Skeletal muscle cell (primary cell): Measurements from ENCODE around the gene LRG1.
"Not testable (repeated sequence)": the region's sequence is repeated elsewhere in the genome, so short reads cannot be mapped to it uniquely, and the experiment has no call there.

Experiments used
- DNase-seq: peaks from one replicate; pipeline ENCODE4 v3.0.0-alpha.2; 2010; ENCODE audit warnings: low read depth
- H3K4me3 ChIP-seq: 2 replicates; pipeline ENCODE4 v1.5.1; 2011; ENCODE audit warnings: low read depth, mild to moderate bottlenecking, control low read depth, low read length, moderate library complexity

Gene LRG1

DNA sequence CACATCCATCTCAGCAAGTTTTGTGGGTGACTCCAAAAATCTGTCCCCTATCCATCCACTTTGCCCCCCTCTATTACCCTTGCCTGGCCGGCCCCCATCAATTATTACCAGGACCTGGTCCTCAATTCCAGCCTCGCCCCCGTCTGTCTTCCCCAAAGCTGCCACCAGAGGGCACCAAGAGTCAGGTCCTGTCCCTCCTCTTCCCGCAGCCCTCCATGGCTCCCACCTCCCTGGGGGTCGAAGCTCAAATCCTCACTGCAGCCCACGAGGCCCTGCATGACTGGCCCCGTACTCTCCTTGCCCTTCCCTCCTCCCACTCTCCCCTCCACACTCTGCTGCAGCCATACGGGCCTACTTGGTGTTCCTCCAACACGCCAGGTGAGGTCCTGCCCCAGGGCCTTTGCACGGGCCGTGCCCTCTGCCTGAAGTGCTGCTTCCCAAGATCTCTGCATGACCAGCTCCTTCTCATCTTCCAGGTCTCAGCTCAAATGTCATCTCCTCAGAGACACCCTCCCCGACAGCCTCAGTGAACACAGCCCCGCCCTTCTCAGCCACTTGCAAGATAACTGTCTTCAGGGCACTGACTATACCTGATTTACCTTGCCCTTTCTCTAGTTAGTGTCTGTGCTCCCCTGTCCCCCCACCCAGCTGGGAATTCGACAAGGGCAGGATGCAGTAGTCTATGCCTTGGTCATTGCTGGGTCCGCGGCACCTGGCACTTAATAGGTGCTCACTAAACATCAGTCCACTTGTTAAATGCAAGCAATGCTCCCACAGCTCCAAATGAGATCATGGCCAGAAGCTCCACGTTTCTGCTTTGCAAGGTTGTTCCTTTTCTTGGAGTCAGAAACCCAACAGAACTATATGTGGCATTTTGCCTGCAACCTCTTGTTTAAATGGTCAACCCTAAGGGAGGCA, 36.4 kb upstream of the LRG1 start:
- no peak overlapping the region for H3K4me3 ChIP-seq
- DNase-seq = no peak

DNA sequence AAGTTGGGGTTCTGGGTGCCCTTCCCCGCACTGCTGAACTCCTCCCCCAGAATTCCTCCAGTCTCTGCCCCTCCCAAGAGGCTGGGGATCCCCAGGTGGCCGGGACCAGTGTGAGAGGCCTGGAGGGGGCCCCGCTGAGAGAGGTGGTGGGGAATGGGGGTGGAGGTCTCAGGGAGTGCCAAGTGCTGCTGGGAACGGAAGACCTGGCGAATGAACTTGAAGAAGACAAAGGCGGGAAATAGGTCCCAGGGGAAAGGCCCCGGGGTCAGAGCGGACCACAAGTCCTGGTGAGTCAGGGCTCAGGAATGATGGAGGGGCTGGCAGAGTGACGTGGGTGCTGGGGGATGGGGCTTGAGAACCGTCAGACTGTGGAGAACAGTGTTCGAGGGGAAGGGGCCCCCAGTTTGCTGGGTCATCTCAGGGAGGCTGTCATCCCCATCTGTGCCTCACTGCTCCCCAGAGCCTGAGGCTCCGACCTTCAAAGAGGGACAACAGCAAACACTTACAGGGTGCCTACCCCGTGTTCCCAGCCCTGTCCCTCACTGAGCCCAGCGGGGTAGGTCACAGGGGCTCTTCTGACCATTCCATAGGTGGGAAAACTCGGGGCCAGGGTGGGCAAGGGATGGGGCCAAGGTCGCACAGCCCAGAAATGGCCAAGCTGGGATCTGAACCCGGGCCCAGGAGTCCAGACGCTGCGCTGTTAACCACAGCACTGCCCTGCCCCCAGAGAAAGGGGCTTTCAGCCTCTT, 35.6 kb upstream of the LRG1 start:
- peak; percentile 98 for DNase-seq
- no peak overlapping the region for H3K4me3 ChIP-seq

DNA sequence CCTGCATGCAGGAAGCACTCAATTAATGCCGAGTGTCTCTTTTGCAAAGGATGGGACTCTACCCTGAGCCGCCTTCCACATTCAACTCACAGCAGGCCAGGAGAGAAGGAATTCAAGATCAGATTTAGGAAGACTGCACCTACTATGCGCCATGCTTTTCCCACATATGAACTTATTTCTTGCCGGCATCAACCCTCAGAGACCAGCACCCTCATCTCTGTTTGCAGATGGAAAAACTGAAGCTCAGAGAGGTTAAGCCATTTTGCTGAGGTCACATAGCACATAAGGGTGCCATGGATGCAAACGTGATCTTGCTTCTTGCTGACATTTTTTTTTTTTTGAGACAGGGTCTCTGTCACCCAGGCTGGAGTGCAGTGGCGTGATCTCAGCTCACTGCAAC, 33.8 kb upstream of the LRG1 start:
- no peak for DNase-seq
- H3K4me3 ChIP-seq = no peak overlapping the region

DNA sequence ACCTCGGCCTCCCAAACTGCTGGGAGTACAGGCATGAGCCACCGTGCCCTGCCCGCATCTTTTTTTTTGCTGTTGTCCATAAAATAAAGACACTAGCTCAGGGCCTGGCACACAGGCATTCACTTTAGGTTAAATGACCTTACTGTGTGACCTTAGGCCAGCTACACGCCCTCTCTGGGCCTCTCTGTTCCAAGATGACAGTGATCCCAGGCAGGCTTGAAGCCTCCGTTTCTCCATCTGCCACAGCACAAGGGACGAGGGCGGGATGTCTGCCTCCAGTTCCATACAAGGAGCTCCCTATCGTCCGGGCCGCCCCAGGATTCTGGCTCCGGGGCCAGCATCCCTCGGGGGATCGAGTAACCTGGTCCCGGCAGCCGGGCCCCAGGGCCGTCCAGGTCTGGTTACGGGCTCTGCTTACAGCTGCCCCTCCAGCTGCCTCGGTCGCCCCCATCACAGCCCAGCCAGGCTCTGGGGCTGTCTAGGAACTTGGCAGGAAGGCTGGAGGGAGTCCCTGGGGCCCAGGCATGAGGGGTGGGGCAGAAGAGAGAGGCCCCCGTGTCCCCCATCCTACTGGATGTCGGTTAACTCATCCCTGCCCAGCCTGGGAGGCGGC, 31.6 kb upstream of the LRG1 start:
- no peak overlapping the region for H3K4me3 ChIP-seq
- DNase-seq = no peak

DNA sequence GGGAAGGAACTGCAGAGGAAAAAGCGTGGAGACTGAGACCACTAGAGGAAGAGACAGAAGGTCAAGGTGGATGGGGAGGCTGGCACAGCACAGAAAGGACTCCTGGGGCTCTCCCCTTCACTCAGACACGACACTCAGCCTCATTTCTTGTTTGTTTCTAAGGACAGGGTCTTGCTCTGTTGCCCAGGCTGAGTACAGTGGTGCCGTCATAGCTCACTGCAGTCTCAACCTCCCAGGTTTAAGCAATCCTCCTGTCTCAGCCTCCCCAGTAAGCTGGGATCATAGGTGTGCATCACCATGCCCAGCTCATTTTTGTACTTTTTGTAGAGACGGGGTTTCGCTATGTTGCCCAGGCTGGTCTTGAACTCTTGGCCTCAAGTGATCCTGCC, 31.1 kb upstream of the LRG1 start:
- H3K4me3 ChIP-seq = no peak overlapping the region
- DNase-seq = no peak

DNA sequence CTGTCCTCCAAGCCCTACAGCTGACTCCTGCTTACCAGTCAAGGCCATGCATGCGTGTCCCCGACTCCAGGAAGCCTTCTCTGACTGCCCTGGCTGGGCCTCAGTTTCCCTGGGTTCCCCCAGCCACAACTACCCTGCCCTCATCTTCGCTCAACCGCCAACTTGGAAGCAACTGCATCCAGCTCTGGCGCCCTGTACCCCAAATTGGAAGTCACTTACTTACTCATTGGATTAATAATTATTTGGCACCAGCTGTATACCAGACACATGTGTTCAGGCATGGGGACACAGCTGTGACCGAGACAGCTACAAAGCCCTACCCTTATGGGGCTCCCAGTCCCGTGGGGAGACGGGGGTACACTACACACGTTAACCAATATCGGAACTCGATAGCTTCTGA, 30.6 kb upstream of the LRG1 start:
- no peak overlapping the region for H3K4me3 ChIP-seq
- DNase-seq = no peak

DNA sequence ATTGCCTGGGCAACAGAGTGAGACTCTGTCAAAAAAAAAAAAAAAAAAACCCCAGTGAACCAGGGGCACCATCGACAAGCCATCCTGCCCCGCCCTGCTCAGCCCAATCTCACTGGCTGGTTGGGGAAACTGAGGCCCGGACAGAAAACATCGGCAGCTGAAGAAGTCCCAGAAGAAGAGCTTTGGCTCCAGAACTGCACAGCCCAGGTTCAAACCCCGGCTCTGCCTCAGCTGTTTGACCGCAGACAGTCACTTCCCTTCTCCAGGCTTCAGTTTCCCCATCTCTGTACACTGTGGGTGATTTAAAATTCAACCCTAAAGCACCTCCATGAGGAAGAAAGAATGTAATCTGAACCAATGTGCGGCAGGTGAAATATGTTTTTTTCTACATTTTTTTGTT, 29.1 kb upstream of the LRG1 start:
- DNase-seq = no peak
- no peak overlapping the region for H3K4me3 ChIP-seq

DNA sequence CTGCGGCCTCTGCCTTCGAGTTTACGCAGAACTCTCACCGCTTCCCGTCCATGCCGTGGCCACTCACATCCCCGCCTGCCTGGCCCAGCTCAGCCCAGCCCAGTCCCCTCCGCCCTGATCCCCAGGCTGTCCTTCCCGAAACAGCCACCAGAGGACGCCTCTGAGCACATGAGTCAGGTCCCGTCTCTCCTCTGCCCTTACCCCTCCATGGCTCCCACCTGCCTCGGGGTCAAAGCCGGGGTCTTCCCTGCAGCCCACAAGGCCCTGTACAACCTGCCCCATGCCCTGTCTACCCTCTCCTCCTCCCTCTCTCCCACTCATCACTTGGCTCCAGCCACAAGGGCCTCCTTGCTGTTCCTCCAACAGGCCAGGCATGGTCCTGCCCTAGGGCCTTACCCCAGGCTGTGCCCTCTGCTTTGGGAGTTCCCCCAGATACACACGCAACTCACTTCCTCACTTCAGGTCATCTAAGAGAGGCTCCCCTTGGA, 27.8 kb upstream of the LRG1 start:
- H3K4me3 ChIP-seq = no peak overlapping the region
- no peak for DNase-seq

DNA sequence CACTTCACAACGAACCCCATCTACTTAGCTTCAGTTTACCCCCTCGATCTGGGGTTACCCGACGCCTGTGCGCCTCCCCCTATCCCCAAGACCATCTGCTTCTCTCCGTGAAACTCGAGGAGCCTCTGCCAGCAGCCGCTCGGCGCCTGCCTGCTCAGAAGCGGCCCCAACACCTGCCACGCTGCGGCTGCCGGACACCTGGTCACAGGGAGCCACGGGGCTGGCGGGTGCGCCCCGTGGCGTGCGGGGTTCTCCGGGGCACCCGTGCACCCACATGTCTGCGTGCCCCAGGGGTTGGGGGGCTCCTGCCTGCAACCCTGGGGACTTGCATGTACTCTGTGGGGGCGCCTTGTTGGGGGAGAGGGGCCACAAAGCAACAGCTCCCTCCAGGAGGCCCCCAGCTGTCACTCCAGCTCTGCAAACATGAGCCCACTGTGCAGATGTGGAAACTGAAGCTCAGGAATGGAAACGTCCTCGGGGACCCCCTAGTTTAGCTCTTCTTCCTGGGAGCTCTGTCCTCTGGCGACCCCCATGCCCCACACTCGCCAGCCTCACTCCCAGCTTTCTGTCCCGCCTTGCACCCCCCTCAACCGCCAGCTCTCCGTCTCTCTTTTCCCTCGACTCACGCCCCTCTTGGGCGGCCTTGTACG, 26.7 kb upstream of the LRG1 start:
- DNase-seq = no peak
- H3K4me3 ChIP-seq = no peak overlapping the region

DNA sequence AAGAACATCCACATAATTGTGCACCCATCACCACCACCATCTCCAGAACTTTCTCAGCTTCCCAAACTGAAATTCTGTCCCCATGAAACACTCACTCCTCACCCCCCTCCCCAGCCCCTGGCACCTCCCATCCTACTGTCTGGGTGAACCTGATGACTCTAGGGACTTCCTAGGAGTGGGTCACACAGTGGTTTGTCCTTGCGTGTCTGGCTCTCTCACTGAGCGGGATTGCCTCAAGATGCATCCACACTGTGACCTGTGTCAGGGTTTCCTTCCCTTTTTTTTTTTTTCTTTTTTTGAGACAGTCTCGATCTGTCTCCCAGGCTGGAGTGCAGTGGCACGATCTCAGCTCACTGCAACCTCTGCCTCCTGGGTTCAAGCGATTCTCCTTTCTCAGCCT, 23.7 kb upstream of the LRG1 start:
- H3K4me3 ChIP-seq, DNase-seq: not testable (repeated sequence)

DNA sequence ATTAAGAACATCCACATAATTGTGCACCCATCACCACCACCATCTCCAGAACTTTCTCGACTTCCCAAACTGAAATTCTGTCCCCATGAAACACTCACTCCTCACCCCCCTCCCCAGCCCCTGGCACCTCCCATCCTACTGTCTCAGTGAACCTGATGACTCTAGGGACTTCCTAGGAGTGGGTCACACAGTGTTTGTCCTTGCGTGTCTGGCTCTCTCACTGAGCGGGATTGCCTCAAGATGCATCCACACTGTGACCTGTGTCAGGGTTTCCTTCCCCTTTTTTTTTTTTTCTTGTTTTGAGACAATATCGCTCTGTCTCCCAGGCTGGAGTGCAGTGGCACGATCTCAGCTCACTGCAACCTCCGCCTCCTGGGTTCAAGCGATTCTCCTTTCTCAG, 22.2 kb upstream of the LRG1 start:
- H3K4me3 ChIP-seq, DNase-seq: not testable (repeated sequence)

DNA sequence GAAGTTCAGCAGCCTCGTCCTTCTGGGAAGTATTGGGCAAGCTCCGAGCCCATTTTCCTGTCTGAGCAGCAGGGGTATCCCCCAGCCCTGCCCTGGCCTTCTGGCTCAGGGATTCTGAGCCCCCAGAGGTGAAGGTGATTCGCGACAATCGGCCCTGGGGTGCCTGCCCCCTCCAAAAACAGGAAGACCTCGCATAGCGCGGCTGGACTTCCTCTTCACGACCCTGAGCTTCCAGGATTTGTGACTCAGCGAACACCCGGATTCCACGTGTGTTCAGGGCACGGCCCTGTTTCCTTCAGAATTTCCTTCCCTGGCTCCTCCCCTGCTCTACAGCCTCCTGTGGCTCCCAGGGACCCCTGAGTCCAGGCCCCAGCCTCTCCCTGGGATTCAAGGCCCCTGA, 19.7 kb upstream of the LRG1 start, which contains the start of gene SEMA6B:
TSS of gene SEMA6B (minus strand) at position 116 of the 400 bp plus-strand sequence. CDS start 1,227 bp downstream, outside the sequence.
- DNase-seq = no peak
- no peak within 1 kb of the TSS for H3K4me3 ChIP-seq

DNA sequence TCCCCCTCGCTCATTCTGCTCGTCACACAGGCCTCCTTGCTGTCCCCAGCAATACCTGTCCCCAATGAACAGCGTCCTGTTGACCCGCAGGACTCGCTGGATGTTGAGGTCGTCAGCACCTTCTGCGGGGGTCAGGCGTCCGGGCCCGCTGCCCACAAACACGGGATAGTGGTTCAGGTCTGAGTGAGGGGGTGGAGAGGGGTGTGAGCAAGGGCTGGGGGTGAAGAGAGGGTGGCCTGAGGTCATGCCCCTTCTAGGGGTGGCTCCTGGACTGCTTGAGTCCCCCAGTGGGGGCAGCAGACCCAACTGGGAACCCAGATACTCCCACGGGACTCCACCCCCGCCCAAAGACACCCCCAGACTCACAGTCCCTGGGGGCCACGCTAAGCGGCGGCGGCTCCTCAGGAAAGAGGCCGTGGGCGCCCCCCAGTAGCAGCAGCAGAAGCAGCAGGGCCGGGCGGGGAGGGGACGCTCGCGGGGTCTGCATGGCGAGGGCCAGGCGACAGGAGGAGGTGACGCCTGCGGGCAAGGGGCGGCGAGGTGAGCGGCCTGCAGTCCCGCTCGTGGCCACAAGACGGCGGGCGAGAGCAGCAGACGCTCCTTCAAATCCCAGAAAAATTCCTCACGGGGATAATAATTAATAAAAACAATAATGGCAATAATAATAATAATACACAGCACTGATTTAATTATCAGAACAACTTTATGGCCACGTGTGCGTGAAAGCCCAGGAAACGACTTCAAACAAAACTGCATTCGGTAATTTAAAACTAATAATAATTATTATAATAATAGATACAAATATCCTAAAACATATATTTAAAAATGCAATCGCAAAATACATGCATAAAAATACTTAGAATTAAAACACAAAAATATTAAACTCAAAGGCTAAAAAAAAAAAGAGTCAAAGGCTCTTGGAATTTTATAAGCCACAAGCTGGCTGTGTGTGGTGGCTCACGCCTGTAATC, 18.4 kb upstream of the LRG1 start:
- H3K4me3 ChIP-seq = no peak overlapping the region
- DNase-seq = no peak

DNA sequence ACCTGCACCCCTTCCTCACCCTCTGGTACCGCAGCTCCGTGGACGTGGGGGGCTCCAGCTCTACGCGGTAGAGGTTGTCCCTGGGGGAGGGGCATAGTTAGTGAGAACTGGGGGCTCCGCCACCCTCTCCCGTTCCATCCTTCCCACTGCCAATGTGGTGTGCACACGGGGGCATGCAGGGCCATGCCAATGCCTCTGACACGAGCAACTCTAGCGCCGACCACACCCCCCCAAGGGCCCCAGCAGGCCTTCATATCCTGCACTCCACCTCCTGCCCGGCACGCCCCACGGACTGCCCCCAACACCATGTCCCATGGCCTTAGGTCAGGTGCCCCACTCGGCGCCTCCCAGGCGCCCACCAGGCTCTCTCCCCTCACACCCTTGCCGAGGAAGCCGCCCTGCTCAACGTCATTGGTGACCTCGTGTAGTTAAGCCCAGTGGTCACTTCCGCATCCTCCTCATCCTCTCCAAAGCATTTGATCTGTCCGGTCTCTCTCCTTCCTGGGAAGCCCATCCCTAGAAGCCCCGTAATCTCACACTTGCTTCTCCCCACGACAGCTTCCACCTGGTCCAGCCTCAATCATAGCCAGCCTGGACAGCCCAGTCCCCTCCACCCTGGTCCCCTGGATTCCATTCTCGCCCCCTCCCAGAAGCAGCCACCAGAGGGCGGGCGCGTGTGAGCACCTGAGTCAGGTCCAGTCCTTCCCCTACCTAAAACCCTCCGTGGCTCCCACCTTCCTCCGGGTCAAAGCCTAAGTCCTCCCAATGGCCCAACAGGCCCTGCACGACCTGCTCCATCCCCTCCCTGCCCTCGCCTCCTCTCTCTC, 17.5 kb upstream of the LRG1 start:
- H3K4me3 ChIP-seq = no peak overlapping the region
- DNase-seq = no peak

DNA sequence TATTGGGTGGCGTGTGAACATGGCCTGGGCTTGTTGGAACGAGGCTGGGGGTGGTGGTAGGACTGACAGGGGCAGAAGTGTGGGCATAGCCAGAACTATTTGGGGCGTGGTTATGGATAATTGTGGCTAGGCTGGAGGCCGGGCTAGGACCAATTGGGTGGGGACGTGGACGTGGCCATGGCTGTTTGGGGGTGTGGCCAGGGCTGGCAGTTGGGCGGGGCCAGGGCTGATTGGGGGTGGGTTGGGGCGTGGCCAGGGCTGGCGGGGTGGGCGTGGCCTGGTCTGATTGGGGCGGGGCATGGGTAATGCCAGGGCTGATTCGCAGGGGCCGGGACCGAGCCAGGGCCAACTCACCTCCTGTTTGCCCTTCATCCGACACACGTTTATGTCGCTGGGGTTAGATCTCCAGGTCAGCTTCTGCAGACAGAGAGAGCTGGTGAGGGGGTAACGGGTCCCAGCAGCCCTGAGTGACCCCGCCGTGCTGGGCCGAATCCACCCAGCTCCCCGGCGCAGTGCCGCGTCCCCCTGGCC, 16.8 kb upstream of the LRG1 start:
- no peak overlapping the region for H3K4me3 ChIP-seq
- DNase-seq = no peak

DNA sequence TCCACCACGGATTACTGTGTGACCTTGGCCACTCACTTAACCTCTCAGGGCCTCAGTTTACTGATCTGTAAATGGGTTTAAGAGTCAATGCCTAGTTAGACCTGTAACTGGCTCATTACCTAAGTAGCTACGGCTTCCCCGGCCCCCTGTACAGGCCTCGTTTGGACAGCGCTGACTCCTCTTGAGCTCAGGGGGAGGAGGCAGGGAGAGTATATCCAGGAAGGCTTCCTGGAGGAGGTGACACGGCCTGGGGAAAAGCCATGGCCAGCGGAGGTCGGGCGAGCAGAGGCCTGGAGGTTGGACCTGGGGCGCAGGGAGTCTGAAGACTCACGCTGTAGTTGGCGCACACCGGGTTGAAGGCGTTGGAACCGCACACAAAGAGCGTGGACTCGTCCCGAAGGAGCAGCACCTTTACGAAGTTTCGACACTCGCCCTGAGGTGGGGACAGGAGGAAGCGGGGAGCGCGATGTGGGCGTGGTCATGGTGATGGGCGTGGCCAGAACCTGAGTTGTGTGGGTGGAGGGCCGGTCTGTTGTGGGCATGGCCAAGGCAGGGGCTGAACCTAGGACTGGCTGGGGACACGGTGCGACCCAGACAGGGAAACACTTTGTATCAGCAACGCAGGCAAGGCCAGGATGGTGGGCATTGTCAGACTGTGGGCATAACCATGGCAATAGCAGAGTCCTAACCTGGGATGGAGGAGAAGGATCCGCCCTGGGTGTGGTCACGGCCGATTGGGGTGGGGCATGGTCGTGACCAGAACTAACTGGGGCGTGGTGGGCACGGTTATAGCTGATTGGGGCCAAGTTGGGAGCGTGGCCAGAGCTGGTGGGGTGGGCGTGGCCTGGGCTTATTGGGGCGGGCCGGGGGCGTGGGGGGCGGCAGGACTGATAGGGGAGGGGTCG, 16.1 kb upstream of the LRG1 start:
- no peak for DNase-seq
- H3K4me3 ChIP-seq = no peak overlapping the region

DNA sequence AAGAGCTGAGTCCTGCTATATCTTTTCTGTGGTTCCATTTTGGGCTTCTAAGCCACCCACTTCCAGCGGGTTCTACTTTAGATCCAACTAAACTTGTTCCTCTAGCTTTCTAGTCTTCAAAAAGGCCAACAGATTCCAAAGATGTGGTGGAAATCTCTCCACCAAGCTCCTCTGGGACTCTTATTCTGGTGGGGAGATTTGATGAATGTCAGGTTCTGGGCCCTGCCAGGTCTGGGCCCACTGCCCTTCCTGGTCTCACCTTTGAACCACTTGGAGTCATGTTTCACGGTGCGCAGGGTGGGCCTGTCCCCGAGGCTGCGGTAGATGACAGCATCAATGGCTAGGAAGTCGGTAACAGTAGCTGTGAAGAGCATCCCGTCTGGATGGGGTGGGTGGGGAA, 14.9 kb upstream of the LRG1 start:
- no peak overlapping the region for H3K4me3 ChIP-seq
- no peak for DNase-seq
